ENCODE results near the gene AKAP13. TPM values are rescaled to one million over a fixed set of nuclear protein-coding genes. Genes with fewer than 3 reads are reported as not detected.

AKAP13 gene
- polyA plus RNA-seq, 1 donor, result 71.1 TPM

GRCh38 chr15:85543741-85544155 is 163.3 kb downstream of the AKAP13 start:
- no peak for DNase-seq

DNA sequence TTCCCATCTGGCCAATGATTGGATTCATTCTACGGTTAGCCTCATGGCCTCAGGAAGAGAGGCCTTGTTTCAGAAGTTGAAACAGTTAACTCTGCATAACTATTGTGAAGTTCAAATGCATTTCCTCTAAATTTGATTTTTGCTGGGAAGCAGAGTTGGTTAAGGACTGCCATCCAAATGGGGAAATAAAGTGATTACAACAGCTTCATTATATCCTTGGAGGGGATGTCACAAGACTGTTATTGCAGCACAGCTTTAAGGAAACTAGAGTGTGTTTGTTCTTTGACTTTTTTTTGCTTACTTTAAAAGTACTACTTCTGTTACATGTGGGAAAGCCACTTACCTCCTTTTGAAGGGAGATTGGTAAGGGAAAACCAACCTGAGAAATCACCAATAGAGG is 164.8 kb downstream of the AKAP13 start:
- no peak for DNase-seq

DNA sequence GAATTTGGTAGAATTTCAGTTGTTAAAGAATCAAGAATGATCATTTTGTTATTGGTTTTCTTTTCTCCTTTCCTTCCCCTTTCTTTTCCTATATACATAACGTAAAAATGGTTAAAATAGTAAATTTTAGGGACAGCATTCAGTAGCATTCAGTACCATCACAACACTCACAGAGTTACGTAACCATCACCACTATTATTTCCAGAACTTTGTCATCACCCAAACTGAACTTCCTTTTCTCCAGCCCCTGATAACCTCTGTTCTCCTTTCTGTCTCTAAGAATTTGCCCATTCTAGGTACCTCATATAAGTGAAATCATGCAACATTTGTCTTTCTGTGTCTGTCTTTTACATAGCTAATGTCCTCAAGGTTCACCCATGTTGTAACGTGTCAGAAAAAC is 165.3 kb downstream of the AKAP13 start:
- no peak for DNase-seq

GRCh38 chr15:85547386-85547785 is 167.0 kb downstream of the AKAP13 start:
- DNase-seq, result no peak

- no peak for DNase-seq
Observed at GRCh38 chr15:85550283-85550682, 169.9 kb downstream of the AKAP13 start.

GRCh38 chr15:85551221-85551832 is 170.9 kb downstream of the AKAP13 start:
- no peak for DNase-seq

- DNase-seq, result no peak
Observed at GRCh38 chr15:85554852-85555521, 174.6 kb downstream of the AKAP13 start.

DNA sequence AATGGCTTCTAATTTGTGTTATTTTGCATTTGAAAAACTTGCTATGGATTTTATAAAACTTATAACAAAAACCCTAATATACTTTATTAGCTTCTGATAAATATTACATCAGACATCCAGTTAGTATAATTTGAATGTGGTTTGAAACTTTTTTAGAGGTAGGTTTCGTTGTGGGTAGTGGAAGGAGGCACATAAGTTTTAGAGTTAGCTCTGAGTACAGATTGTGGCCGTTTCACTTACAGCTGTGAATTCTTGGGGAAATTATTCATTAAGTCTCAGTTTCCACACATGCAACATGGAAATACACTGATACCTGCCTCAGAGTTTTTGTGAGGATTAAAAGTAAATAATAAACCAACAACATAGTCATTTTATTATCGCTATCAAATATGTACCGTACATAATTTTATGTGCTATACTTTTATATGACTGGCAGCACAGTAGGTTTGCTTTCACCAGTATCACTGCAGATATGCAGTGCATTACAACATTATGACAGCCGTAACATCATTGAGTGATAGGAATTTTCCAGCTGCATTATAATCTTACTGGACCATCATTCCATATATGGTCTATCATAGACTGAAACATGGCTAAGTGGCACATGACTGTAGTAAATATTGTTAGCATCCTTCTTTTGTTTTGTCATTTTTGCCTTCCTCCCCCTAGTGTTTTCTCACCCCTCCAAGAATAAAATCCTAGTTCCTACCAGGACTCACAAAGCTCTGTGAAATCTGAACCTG is 175.6 kb downstream of the AKAP13 start:
- no peak for DNase-seq

DNA sequence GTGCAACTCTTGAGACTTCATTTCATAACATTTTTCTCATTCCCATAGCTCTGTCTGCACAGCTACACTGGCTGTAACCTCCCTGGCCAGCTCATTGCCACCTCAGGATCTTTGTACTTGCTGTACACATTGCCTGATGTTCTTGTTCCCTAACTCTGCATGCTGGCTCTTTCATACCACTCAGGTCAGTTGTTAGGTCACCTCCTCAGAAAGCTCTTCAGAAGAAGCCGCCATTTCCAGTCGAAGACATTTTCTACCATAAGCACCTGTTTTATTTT is 176.2 kb downstream of the AKAP13 start:
- no peak for DNase-seq

GRCh38 chr15:85557385-85557784 is 177.0 kb downstream of the AKAP13 start:
- DNase-seq, result no peak

GRCh38 chr15:85558848-85559247 is 178.4 kb downstream of the AKAP13 start:
- no peak for DNase-seq

GRCh38 chr15:85559530-85559929 is 179.1 kb downstream of the AKAP13 start:
- DNase-seq, result no peak

DNA sequence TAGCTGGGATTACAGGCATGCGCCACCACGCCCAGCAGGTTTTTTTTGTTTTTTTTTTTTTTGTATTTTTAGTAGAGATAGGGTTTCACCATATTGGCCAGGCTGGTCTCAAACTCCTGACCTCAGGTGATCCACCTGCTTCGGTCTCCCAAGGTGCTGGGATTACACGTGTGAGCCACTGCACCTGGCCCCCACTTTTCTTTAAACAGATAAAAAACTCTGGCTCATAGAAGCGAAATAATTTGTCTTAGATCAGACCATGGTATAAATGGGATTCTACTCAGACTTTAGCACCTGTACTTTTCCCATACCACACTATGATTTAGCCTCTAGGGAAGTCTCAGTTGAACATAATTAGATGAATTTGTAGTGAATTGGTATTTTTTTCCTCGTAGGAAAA is 182.4 kb downstream of the AKAP13 start:
- DNase-seq, result no peak

DNA sequence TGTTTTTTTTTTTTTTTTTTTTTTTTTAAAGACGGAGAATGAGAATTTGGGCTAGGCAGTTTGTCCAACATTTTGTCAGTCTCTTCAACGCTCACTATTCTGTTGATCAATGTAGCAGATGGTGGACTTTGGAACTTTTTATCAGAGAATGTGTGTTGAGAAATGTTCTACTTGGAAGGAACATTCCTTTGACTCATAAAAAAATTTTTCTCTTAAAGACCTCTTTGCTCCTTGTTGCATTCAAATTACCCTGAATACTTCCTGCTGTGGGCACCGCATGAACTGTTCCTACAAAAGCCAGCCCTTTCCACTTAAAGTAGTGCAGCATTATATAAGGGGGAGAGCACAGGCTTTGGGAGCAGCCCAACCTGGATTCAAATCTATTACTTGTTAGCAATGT is 182.9 kb downstream of the AKAP13 start:
- DNase-seq, result no peak

DNA sequence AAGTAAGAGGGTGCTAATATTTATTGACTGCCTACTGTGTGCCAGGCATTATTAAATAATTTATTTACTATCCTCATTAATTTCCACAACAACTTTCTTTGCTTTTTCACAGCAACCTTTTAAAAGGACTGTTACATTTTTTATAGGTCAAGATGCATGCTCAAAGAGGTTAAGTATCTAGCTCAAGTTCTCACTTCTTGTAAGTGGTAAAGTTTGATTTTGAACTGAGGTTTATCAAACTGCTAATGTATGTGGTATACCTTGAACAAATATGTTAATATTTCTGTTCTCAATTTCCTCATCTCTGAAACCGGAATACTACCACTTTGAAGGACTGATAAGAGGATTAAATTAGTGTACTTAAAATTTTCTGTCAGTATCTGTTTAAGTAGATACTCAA is 183.3 kb downstream of the AKAP13 start:
- DNase-seq, result no peak

GRCh38 chr15:85564686-85565085 is 184.3 kb downstream of the AKAP13 start:
- no peak for DNase-seq

- DNase-seq, result no peak
Observed at GRCh38 chr15:85568261-85568808, 187.9 kb downstream of the AKAP13 start.

DNA sequence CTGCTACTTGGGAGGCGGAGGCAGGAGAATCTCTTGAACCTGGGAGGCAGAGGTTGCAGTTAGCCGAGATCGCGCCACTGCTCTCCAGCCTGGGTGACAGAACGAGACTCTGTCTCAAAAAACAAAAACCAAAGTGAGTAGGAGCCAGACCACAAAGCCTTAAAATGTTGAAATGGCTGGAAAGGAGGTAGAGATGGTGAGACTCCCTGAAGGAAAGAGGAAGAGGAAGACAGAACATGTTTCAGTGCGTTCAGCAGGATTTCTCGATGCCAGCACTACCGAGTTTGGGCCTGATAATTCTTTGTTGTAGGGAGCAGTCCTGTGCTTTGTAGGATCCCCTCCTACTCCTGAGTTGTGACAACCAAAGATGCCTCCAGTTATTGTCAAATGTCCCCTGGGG is 189.9 kb downstream of the AKAP13 start:
- DNase-seq, result no peak

DNA sequence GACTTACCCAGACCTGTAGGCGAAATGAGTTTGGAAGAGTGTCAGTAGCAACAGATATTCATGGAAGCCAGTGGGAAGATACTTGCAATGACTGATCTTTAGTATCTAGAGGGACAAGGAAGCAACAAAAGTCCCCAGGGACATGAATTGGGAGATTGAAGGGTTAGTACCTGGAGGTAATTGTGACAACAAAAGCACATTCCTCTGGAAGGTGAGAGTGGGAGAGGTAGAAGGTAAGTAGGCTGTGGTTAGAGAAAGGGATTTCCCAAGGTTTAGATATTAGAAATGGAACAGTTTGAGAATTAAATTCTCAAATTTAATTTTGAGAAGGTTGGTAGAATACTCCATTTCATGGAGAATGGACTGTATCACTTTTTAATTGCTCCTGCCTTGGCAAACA is 191.4 kb downstream of the AKAP13 start:
- no peak for DNase-seq

DNA sequence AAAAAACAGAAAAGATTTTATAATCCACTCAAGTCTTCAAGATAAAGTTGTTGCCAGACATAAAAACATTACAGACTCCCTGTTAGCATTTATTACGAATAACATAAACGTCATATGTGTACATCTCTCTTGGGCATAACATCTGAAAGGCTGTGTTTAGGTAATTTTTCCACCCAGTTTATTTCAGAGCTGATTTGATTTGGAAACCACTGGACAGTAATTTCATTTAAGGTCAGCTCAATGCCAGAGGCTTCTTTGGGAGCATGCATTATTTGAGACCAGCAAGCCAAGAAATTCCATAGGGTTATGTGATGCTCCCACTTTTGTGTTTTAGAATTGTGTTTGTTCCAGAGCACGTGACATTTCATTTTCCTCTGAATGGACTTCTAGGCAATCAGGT is 196.0 kb downstream of the AKAP13 start:
- DNase-seq, result no peak

DNA sequence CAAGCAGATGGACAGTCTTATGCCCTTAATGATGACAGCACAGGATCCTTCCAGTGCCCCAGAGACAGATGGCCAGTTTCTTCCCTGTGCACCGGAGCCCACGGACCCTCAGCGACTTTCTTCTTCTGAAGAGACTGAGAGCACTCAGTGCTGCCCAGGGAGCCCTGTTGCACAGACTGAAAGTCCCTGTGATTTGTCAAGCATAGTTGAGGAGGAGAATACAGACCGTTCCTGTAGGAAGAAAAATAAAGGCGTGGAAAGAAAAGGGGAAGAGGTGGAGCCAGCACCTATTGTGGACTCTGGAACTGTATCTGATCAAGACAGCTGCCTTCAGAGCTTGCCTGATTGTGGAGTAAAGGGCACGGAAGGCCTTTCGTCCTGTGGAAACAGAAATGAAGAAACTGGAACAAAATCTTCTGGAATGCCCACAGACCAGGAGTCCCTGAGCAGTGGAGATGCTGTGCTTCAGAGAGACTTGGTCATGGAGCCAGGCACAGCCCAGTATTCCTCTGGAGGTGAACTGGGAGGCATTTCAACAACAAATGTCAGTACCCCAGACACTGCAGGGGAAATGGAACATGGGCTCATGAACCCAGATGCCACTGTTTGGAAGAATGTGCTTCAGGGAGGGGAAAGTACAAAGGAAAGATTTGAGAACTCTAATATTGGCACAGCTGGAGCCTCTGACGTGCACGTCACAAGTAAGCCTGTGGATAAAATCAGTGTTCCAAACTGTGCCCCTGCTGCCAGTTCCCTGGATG is 198.7 kb downstream of the AKAP13 start:
- no peak for DNase-seq

GRCh38 chr15:85579957-85580694 is 199.7 kb downstream of the AKAP13 start:
- no peak for DNase-seq

Data from hindlimb muscle (tissue), 1 donor.